Measurements from ENCODE around the gene TUNAR. TPM values are rescaled to one million over a fixed set of nuclear protein-coding genes. Genes with fewer than 3 reads are reported as not detected.

The TUNAR gene
- total RNA-seq, 1 experiment from 2014 or later: 0.10 TPM

- ChIA-PET POLR2A (no interaction called here), CTCF (no interaction called here)
- Histone ChIP-seq H3K4me3 (ENCODE audit: low read depth in 2 of 2, low read length in 2 of 2) (no peak overlapping the region), H3K4me1 (ENCODE audit: control insufficient read depth, insufficient read depth, low read length) (no peaks in the 10 kb centered on the region), H3K36me3 (ENCODE audit: control insufficient read depth, insufficient read depth, low read length) (no peaks in the 10 kb centered on the region), H3K27me3 (ENCODE audit: control insufficient read depth, insufficient read depth, low read length) (no peaks in the 10 kb centered on the region), H3K9me3 (ENCODE audit: control insufficient read depth, insufficient read depth, low read depth, low read length) (no peaks in the 10 kb centered on the region), H3K27ac (ENCODE audit: low read length) (no peak overlapping the region)
- in situ Hi-C loops (cut with HindIII; ENCODE audit: low pct_unique_long_range_greater_than_20kb, low sequenced_read_pairs): no loop called here
- DNase-seq (ENCODE audit: low read depth, low spot score): no peak
- TF ChIP-seq CTCF (IDR thresholded peaks at IDR 0.05) (no peak), REST (IDR thresholded peaks at IDR 0.05; ENCODE audit: insufficient read depth in 1 of 2, low read depth in 2 of 2, low read length in 1 of 2) (no peak)
- no TSS peak for BruUV-seq (replicated peaks)
- no peak for ATAC-seq
- intact Hi-C loops (cut with micrococcal nuclease; ENCODE audit: unreplicated experiment): no loop called here
Observed at GRCh38 chr14:95850429-95850828, 26.2 kb upstream of the TUNAR start.

GRCh38 chr14:95855606-95856005 lies 21.0 kb upstream of the TUNAR start:
- CTCF ChIA-PET: no interaction called here
- in situ Hi-C loops (cut with HindIII; ENCODE audit: low pct_unique_long_range_greater_than_20kb, low sequenced_read_pairs) (no loop called here), intact Hi-C loops (cut with micrococcal nuclease; ENCODE audit: unreplicated experiment) (no loop called here)
- no peak for ATAC-seq
- no TSS peak for BruUV-seq (replicated peaks)
- TF ChIP-seq POLR2AphosphoS5 (IDR thresholded peaks at IDR 0.05; ENCODE audit: low read depth, low read length) (no peak), SIN3A (IDR thresholded peaks at IDR 0.05; ENCODE audit: borderline replicate concordance, insufficient read depth, low read depth, low read length) (no peak), TCF7L2 (IDR thresholded peaks at IDR 0.05; ENCODE audit: low read depth, low read length) (no peak), REST (IDR thresholded peaks at IDR 0.05; ENCODE audit: insufficient read depth in 1 of 2, low read depth in 2 of 2, low read length in 1 of 2) (no peak)
- no peaks in the 10 kb centered on the region for H3K36me3 ChIP-seq (ENCODE audit: control insufficient read depth, insufficient read depth, low read length)
- no peak for DNase-seq (ENCODE audit: low read depth, low spot score)
- H3K9me3 ChIP-seq (ENCODE audit: control insufficient read depth, insufficient read depth, low read depth, low read length): no peaks in the 10 kb centered on the region
- POLR2A ChIA-PET: no interaction called here
- H3K27ac ChIP-seq (ENCODE audit: low read length): no peak overlapping the region
- no peaks in the 10 kb centered on the region for H3K4me1 ChIP-seq (ENCODE audit: control insufficient read depth, insufficient read depth, low read length)
- H3K27me3 ChIP-seq (ENCODE audit: control insufficient read depth, insufficient read depth, low read length): no peaks in the 10 kb centered on the region; the same call in 1 of the 2 replicates
- H3K4me3 ChIP-seq (ENCODE audit: low read depth in 2 of 2, low read length in 2 of 2): no peak overlapping the region
